Tibial nerve (tissue), 4 donors: Measurements from ENCODE around the gene CASP4.

Experiments used
- CTCF ChIP-seq, 5 experiments: fragments of 200-600 bp in 3 of 5; fragments of 450-650 bp in 2 of 5; sonication (generic) in 3 of 5; IDR thresholded peaks; one replicate each; pipeline ENCODE4 v1.5.1; 2016 to 2019; ENCODE audit warnings: antibody characterized with exemption in 5 of 5, mild to moderate bottlenecking in 3 of 5, moderate library complexity in 2 of 5
- EP300 ChIP-seq, 2 donors: sonication (generic); formaldehyde crosslinking; IDR thresholded peaks; one replicate each; pipeline ENCODE4 v1.6.1; 2017; ENCODE audit warnings: antibody characterized with exemption in 2 of 2, mild to moderate bottlenecking in 1 of 2
- POLR2A ChIP-seq, 2 donors: fragments of 450-650 bp; IDR thresholded peaks; one replicate each; pipeline ENCODE4 v1.6.1; 2017; ENCODE audit warnings: antibody characterized with exemption in 2 of 2, mild to moderate bottlenecking in 2 of 2, moderate library complexity in 2 of 2

- TF ChIP-seq CTCF (IDR thresholded peaks at IDR 0.05) (no peak), EP300 (IDR thresholded peaks at IDR 0.05) (no peak), POLR2A (IDR thresholded peaks at IDR 0.05) (no peak)
Observed at GRCh38 chr11:104916442-104916841, 51.9 kb downstream of the CASP4 start.
